Endothelial cell of umbilical vein (primary cell): ENCODE results near the gene ARHGAP10.

Experiments used
- EZH2 ChIP-seq: IDR thresholded peaks from 2 replicates; pipeline ENCODE4 v1.6.1; 2012; ENCODE audit warnings: borderline replicate concordance, low read depth, mild to moderate bottlenecking, moderate library complexity, low read length, inconsistent platforms; ENCODE audit not compliant: severe bottlenecking
- FOS ChIP-seq: IDR thresholded peaks from 2 replicates; pipeline ENCODE4 v1.6.1; 2011; ENCODE audit warnings: mild to moderate bottlenecking, low read length, moderate library complexity, borderline replicate concordance; ENCODE audit not compliant: insufficient read depth
- GATA2 ChIP-seq: IDR thresholded peaks from 2 replicates; pipeline ENCODE4 v1.7.0; 2011; ENCODE audit warnings: low read depth, mild to moderate bottlenecking, moderate library complexity, mixed read lengths, low read length; ENCODE audit not compliant: insufficient read length, insufficient read depth
- JUN ChIP-seq: IDR thresholded peaks from 2 replicates; pipeline ENCODE4 v1.6.1; 2011; ENCODE audit warnings: borderline replicate concordance, low read depth; ENCODE audit not compliant: insufficient read length, insufficient read depth
- MYC ChIP-seq: IDR thresholded peaks from one replicate; pipeline ENCODE4 v1.6.1; 2011; ENCODE audit warnings: mild to moderate bottlenecking, low read depth, low read length
- POLR2A ChIP-seq: IDR thresholded peaks from 2 replicates; pipeline ENCODE4 v1.6.1; 2012; ENCODE audit warnings: low read depth, mild to moderate bottlenecking, control low read depth, low read length
- POLR2AphosphoS5 ChIP-seq: IDR thresholded peaks from 2 replicates; pipeline ENCODE4 v1.6.1; 2012; ENCODE audit warnings: low read depth, mild to moderate bottlenecking, control low read depth, low read length, moderate library complexity; ENCODE audit not compliant: insufficient read depth
- TF ChIP-seq, protein P1 (sequence below), 2 donors: IDR thresholded peaks; 1 replicate in 1 of 2; 2 replicates in 1 of 2; pipeline ENCODE4 v1.5.1; 2011; ENCODE audit warnings: low read length in 2 of 2, mild to moderate bottlenecking in 2 of 2, moderate library complexity in 2 of 2, control low read depth in 1 of 2, inconsistent platforms in 1 of 2, low read depth in 1 of 2; ENCODE audit not compliant: insufficient read depth in 1 of 2; ENCODE audit errors: extremely low read depth in 1 of 2
- TF ChIP-seq, protein P2 (sequence below): IDR thresholded peaks from 2 replicates; pipeline ENCODE4 v1.6.1; 2011; ENCODE audit not compliant: insufficient read depth, insufficient read length

DNA sequence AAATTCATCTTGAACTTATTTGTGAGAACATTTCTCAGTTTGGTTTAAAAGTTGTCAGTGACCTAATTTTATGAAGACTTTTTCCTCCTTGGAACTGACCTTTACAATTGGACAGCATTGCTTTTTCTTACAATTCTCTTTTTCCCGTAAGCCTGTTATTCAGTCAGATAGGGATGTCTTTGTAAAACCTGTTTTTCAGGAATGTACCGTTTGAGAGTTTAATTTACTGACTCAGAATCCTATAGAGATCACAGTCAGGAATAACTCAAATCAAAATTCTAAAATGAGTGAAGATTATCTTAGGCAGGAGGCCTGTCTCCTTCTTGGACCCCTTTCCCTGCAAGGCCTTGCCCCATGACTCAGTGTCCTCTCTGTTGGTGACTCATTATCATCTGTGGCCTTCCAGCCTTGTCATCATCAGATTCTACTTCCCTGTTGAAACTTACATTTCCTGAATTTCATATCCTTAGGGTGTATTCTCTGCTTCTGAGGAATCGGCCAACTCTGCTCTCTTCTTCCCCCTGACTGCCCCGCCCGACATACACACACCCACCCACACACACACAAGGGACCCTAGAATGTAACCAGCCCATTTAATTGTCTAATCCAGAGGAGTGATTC, 99.8 kb downstream of the ARHGAP10 start:
- TF ChIP-seq, protein P1, sequence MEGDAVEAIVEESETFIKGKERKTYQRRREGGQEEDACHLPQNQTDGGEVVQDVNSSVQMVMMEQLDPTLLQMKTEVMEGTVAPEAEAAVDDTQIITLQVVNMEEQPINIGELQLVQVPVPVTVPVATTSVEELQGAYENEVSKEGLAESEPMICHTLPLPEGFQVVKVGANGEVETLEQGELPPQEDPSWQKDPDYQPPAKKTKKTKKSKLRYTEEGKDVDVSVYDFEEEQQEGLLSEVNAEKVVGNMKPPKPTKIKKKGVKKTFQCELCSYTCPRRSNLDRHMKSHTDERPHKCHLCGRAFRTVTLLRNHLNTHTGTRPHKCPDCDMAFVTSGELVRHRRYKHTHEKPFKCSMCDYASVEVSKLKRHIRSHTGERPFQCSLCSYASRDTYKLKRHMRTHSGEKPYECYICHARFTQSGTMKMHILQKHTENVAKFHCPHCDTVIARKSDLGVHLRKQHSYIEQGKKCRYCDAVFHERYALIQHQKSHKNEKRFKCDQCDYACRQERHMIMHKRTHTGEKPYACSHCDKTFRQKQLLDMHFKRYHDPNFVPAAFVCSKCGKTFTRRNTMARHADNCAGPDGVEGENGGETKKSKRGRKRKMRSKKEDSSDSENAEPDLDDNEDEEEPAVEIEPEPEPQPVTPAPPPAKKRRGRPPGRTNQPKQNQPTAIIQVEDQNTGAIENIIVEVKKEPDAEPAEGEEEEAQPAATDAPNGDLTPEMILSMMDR (IDR thresholded peaks at IDR 0.05; ENCODE audit: extremely low read depth in 1 of 2, insufficient read depth in 1 of 2, low read depth in 1 of 2, low read length in 2 of 2): no peak
- no peak for TF ChIP-seq POLR2A
- TF ChIP-seq POLR2AphosphoS5: peak; percentile 79
- no peak for TF ChIP-seq EZH2
- TF ChIP-seq, protein P2, sequence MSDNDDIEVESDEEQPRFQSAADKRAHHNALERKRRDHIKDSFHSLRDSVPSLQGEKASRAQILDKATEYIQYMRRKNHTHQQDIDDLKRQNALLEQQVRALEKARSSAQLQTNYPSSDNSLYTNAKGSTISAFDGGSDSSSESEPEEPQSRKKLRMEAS: no peak
- peak; percentile 99 for TF ChIP-seq JUN
- no peak for TF ChIP-seq MYC
- TF ChIP-seq GATA2: peak; percentile 74
- TF ChIP-seq FOS: peak; percentile 100
